Erythroblast (primary cell): ENCODE data around the gene PROSER3.
"Not testable (repeated sequence)": the region's sequence is repeated elsewhere in the genome, so short reads cannot be mapped to it uniquely, and the experiment has no call there.

Experiments used
- GATA1 ChIP-seq: IDR thresholded peaks from 2 replicates; pipeline ENCODE4 v1.6.1; 2011; ENCODE audit warnings: low read depth, mild to moderate bottlenecking, control low read depth, low read length, moderate library complexity
- POLR2A ChIP-seq: IDR thresholded peaks from 2 replicates; pipeline ENCODE4 v1.6.1; 2011; ENCODE audit warnings: mild to moderate bottlenecking, low read length

DNA sequence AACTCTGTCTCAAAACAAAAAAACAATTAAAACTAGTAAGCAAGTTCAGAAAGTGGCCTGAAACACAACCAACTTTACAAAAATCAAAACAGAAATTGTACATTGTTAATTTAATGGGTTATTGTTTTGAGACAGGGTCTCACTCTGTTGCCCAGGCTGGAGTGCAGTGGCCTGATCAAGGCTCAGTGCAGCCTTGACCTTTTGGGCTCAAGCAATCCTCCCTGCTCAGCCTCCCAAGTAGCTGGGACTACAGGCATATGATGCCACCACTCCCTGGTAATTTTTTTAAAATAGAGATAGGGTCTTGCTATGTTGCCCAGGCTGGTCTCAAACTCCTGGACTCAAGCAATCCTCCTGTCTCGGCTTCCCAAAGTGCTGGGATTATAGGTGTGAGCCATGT is 37.6 kb downstream of the PROSER3 start:
- TF ChIP-seq POLR2A, GATA1: not testable (repeated sequence)
